Cardiac septum (tissue), 1 donor: ENCODE results near the gene ARHGAP19. TPM values are rescaled to one million over a fixed set of nuclear protein-coding genes. Genes with fewer than 3 reads are reported as not detected.
"Not testable (repeated sequence)": the region's sequence is repeated elsewhere in the genome, so short reads cannot be mapped to it uniquely, and the experiment has no call there.

Source experiments
- DNase-seq: peaks from one replicate; pipeline ENCODE4 v3.0.0-alpha.2; 2020; ENCODE audit warnings: low spot score
- intact Hi-C: fragments of 100-400 bp; cut with DNase I; formaldehyde crosslinking; loops from one replicate; pipeline ENCODE4 v1.14.0; 2022
- total RNA-seq: library from RNA; stranded (reverse); fragmentation: NEBNext Ultra II Directional; extraction: Animal tissue kit (Norgen Biotek cat#: 25700); gene quantifications from one replicate; pipeline ENCODE4 v1.2.1, GENCODE V29; 2021
- donor health status: DM: no; HTN: no; CAD: no.

ARHGAP19 gene
- total RNA-seq, 1 donor from 2014 or later: 4.4 TPM

GRCh38 chr10:97291357-97292096 lies 910 bp downstream of the ARHGAP19 start:
- intact Hi-C loops: loop anchor here (2.0 to 5.0 kb wide), 2 partner anchors 27 to 41 kb away; partner anchors contain the start of genes FRAT1 and FRAT2
- no peak for DNase-seq

GRCh38 chr10:97290576-97291356 lies 1.7 kb downstream of the ARHGAP19 start:
- intact Hi-C loops: loop anchor here (5.0 kb wide), 1 partner anchor 42 kb away; the partner anchor contains the start of gene FRAT2
- DNase-seq: not testable (repeated sequence)

GRCh38 chr10:97290076-97290475 lies 2.4 kb downstream of the ARHGAP19 start:
- DNase-seq: not testable (repeated sequence)
- intact Hi-C loops: loop anchor here (5.0 kb wide), 1 partner anchor 42 kb away; the partner anchor contains the start of gene FRAT2

- intact Hi-C loops: no loop called here
- DNase-seq: no peak
Observed at GRCh38 chr10:97280783-97281182, 11.7 kb downstream of the ARHGAP19 start.

- intact Hi-C loops: loop anchor here (2.0 kb wide), 1 partner anchor 54 kb away; no protein-coding TSS in a partner anchor
- no peak for DNase-seq
Observed at GRCh38 chr10:97279121-97279815, 13.2 kb downstream of the ARHGAP19 start.

GRCh38 chr10:97278491-97278989 lies 13.9 kb downstream of the ARHGAP19 start:
- intact Hi-C loops: loop anchor here (2.0 kb wide), 1 partner anchor 54 kb away; no protein-coding TSS in a partner anchor

GRCh38 chr10:97277551-97277950 lies 14.9 kb downstream of the ARHGAP19 start:
- no peak for DNase-seq
- intact Hi-C loops: no loop called here

More at GRCh38 chr10:97278491-97278989, 13.9 kb downstream of the ARHGAP19 start:
- no peak for DNase-seq

- DNase-seq: no peak
- intact Hi-C loops: no loop called here
Observed at GRCh38 chr10:97274828-97275227, 17.6 kb downstream of the ARHGAP19 start.

- intact Hi-C loops: no loop called here
- DNase-seq: no peak
Observed at GRCh38 chr10:97273700-97274099, 18.7 kb downstream of the ARHGAP19 start.

- intact Hi-C loops: no loop called here
- no peak for DNase-seq
Observed at GRCh38 chr10:97270523-97271154, 21.8 kb downstream of the ARHGAP19 start.

- intact Hi-C loops: no loop called here
- no peak for DNase-seq
Observed at GRCh38 chr10:97267671-97268070, 24.8 kb downstream of the ARHGAP19 start.

- intact Hi-C loops: not testable (repeated sequence)
Observed at GRCh38 chr10:97265095-97265494, 27.3 kb downstream of the ARHGAP19 start.

GRCh38 chr10:97263971-97264370 lies 28.5 kb downstream of the ARHGAP19 start:
- DNase-seq: no peak
- intact Hi-C loops: no loop called here

More at GRCh38 chr10:97265095-97265494, 27.3 kb downstream of the ARHGAP19 start:
- DNase-seq: not testable (repeated sequence)

GRCh38 chr10:97261656-97262055 lies 30.8 kb downstream of the ARHGAP19 start:
- no peak for DNase-seq
- intact Hi-C loops: no loop called here

GRCh38 chr10:97261183-97261582 lies 31.3 kb downstream of the ARHGAP19 start:
- no peak for DNase-seq
- intact Hi-C loops: no loop called here

GRCh38 chr10:97259119-97259518 lies 33.3 kb downstream of the ARHGAP19 start:
- intact Hi-C loops: no loop called here
- no peak for DNase-seq

- intact Hi-C loops: no loop called here
- no peak for DNase-seq
Observed at GRCh38 chr10:97256356-97256755, 36.1 kb downstream of the ARHGAP19 start.

GRCh38 chr10:97255512-97256293 lies 36.7 kb downstream of the ARHGAP19 start:
- intact Hi-C loops: no loop called here
- DNase-seq: no peak
